ENCODE results near the gene SPDYE5.

GRCh38 chr7:75533926-75534325 lies 41.8 kb downstream of the SPDYE5 start:
- no peak for TF ChIP-seq MXI1 (IDR thresholded peaks at IDR 0.05; ENCODE audit: borderline replicate concordance, low read depth, low read length)
- TF ChIP-seq POLR2A (IDR thresholded peaks at IDR 0.05; ENCODE audit: low read depth, low read length) = no peak
- TF ChIP-seq BHLHE40 (IDR thresholded peaks at IDR 0.05; ENCODE audit: low read depth, low read length) = no peak
- TF ChIP-seq USF2 (IDR thresholded peaks at IDR 0.05; ENCODE audit: low read depth, low read length) = no peak
- no peak for TF ChIP-seq CHD1 (IDR thresholded peaks at IDR 0.05; ENCODE audit: low read depth, low read length)
- no peak for TF ChIP-seq CTCF (conservative IDR thresholded peaks at IDR 0.05; ENCODE audit: low read depth, low read length)
- no peak for TF ChIP-seq RAD21 (IDR thresholded peaks at IDR 0.05; ENCODE audit: low read length)
- no peak for TF ChIP-seq CEBPB (IDR thresholded peaks at IDR 0.05; ENCODE audit: low read depth, low read length)
- no peak for TF ChIP-seq NFE2L2 (IDR thresholded peaks at IDR 0.05; ENCODE audit: low read depth, low read length)
- no peak for TF ChIP-seq SMC3 (IDR thresholded peaks at IDR 0.05; ENCODE audit: low read depth, low read length)
- no peak for TF ChIP-seq RCOR1 (IDR thresholded peaks at IDR 0.05; ENCODE audit: insufficient replicate concordance, low read length)
- TF ChIP-seq RFX5 (IDR thresholded peaks at IDR 0.05; ENCODE audit: low read depth, low read length) = no peak
- TF ChIP-seq ELK1 (IDR thresholded peaks at IDR 0.05; ENCODE audit: borderline replicate concordance, low read depth, low read length) = no peak
